Heart right ventricle (tissue), 16 donors: ENCODE measurements around the gene GGTA1. TPM values are rescaled to one million over a fixed set of nuclear protein-coding genes. Genes with fewer than 3 reads are reported as not detected.
A peak's percentile ranks its signal among the peaks of the same experiment; 100 is the strongest.

Source experiments
- ATAC-seq, 8 donors: fragments of 200-7000 bp; cut with Tn5 transposase; one replicate each; pipeline ENCODE4 v1.9.1; 2020; ENCODE audit warnings: mild to moderate bottlenecking in 8 of 8, moderate library complexity in 8 of 8, moderate number of reproducible peaks in 1 of 8
- DNase-seq, 2 donors: peaks; one replicate each; pipeline ENCODE4 v3.0.0-alpha.2; 2020
- H3K27ac ChIP-seq, 10 donors: fragments of 200-600 bp; sonication (generic) in 2 of 10; one replicate each; pipeline versions ENCODE4 v1.5.0 to v1.8.0; 2020 to 2022; ENCODE audit warnings: mild to moderate bottlenecking in 3 of 10
- H3K27me3 ChIP-seq, 7 donors: fragments of 200-600 bp; one replicate each; pipeline ENCODE4 v1.8.0; 2021 to 2022; ENCODE audit warnings: mild to moderate bottlenecking in 2 of 7
- H3K36me3 ChIP-seq, 9 donors: fragments of 200-600 bp; sonication (generic) in 1 of 9; one replicate each; pipeline versions ENCODE4 v1.5.0 to v1.8.0; 2020 to 2022; ENCODE audit warnings: mild to moderate bottlenecking in 2 of 9
- H3K4me1 ChIP-seq, 9 donors: fragments of 200-600 bp; sonication (generic) in 1 of 9; one replicate each; pipeline versions ENCODE4 v1.5.0 to v1.8.0; 2020 to 2022; ENCODE audit warnings: mild to moderate bottlenecking in 4 of 9
- H3K4me3 ChIP-seq, 10 donors: fragments of 200-600 bp; sonication (generic) in 2 of 10; one replicate each; pipeline versions ENCODE4 v1.5.0 to v1.8.0; 2020 to 2022; ENCODE audit warnings: mild to moderate bottlenecking in 7 of 10, moderate library complexity in 2 of 10
- H3K9me3 ChIP-seq, 11 donors: fragments of 200-600 bp in 10 of 11; sonication (generic) in 2 of 11; one replicate each; pipeline versions ENCODE4 v1.5.0 to v1.8.0; 2013 to 2022; ENCODE audit warnings: mild to moderate bottlenecking in 2 of 11, control low read depth in 1 of 11, moderate library complexity in 1 of 11
- WGBS, 2 donors: extraction: QIAGEN DNeasy Blood & Tissue Kit; methylation state at CpG; one replicate each; pipeline ENCODE4 v1.1.7; 2013; ENCODE audit warnings: inconsistent platforms in 1 of 2; 5-methylcytosine and 5-hydroxymethylcytosine counted together
- intact Hi-C, 10 donors: fragments of 100-400 bp; cut with DNase I; formaldehyde crosslinking; loops; one replicate each; pipeline versions ENCODE4 v1.11.1 to v1.14.2; 2022
- polyA plus RNA-seq, 2 donors: library from polyadenylated mRNA; stranded (reverse); fragments of 200-250 nt; gene quantifications; one replicate each; pipeline ENCODE4 v1.2.3, GENCODE V29; 2013
- total RNA-seq, 10 donors: library from RNA; stranded (reverse); fragmentation: NEBNext Ultra II Directional in 3 of 10; extraction: Animal tissue kit (Norgen Biotek cat#: 25700) in 3 of 10; gene quantifications; one replicate each; pipeline versions ENCODE4 v1.2.1 to v1.2.4, GENCODE V29; 2021 to 2023
- TF ChIP-seq, protein P1 (sequence below), 9 donors: fragments of 200-600 bp; sonication (generic) in 2 of 9; IDR thresholded peaks; one replicate each; pipeline versions ENCODE4 v1.5.0 to v1.8.0; 2021 to 2022; ENCODE audit warnings: antibody characterized with exemption in 9 of 9, mild to moderate bottlenecking in 5 of 9, moderate library complexity in 1 of 9
- donor health status: Arrhythmogenic right ventricular cardiomyopathy.
- donor health status: ischemic (EF 13 %, LVEDD 7.1; RV severe dilation, severe dysfunction).
- donor health status: healthy with polysubstance abuse.
- donor health status: DM: no; HTN: yes; CAD: no.
- donor health status: DM: no; HTN: no; CAD: no.
- donor health status: ischemic (EF 25% LVEDD 6.9; RV normal size, moderate dysfunction).
- donor health status: ischemic (EF 25% LVEDD 5.7; RV mildly dilated, moderate dysfunction).
- donor health status: healthy.
- donor health status: DM: yes; HTN: yes; CAD: no.
- donor health status: Ischemic cardiomyopathy.
- donor health status: ischemic (EF 35%, LVEDD 5.7; RV mildly dilated, moderate dysfunction).
- donor health status: nonischemic (EF 11% LVEDD 7.7; RV severe dilation, severe dysfunction).
- donor health status: DM: yes; HTN: yes; CAD: no.
- donor health status: PGD.
- donor health status: ischemic (EF 29% LVEDD 5.4; RV normal size, mild dysfunction).
- donor health status: nonischemic (EF 23%, LVEDD 6.1; RV moderate dilation, normal function).

The GGTA1 gene
- total and polyA plus RNA-seq, 12 donors, result 3.0 to 42.1 (median 13.9) TPM

DNA sequence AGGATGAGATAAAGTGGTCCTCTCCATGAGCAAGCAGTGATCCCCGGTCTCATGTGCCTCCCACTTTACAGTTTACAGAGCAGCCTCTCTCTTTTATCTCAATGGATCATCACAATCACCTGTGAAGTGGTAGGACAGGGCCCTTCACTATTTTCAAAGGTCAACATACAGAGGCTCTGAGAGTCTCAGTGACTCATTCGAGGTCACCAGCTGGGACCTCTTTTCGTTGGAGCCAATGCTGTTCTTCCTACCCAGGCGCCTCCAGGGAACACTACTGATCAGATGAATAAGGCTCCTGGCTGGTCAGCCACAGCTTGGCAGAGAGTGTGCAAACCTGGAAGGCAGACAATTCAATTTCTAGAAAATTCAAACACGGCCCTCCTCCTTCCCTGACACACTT lies 16.6 kb downstream of the GGTA1 start:
- no peaks in the 10 kb centered on the region for H3K36me3 ChIP-seq
- intact Hi-C loops, result no loop called here
- no peaks in the 10 kb centered on the region for H3K27me3 ChIP-seq
- TF ChIP-seq, protein P1, sequence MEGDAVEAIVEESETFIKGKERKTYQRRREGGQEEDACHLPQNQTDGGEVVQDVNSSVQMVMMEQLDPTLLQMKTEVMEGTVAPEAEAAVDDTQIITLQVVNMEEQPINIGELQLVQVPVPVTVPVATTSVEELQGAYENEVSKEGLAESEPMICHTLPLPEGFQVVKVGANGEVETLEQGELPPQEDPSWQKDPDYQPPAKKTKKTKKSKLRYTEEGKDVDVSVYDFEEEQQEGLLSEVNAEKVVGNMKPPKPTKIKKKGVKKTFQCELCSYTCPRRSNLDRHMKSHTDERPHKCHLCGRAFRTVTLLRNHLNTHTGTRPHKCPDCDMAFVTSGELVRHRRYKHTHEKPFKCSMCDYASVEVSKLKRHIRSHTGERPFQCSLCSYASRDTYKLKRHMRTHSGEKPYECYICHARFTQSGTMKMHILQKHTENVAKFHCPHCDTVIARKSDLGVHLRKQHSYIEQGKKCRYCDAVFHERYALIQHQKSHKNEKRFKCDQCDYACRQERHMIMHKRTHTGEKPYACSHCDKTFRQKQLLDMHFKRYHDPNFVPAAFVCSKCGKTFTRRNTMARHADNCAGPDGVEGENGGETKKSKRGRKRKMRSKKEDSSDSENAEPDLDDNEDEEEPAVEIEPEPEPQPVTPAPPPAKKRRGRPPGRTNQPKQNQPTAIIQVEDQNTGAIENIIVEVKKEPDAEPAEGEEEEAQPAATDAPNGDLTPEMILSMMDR (IDR thresholded peaks at IDR 0.05), result no peak
- no peaks in the 10 kb centered on the region for H3K9me3 ChIP-seq
- WGBS, 2 donors, result 61 to 81% methylated on average over 5 of the region's 5 CpGs
- no peak overlapping the region for H3K4me3 ChIP-seq
- ATAC-seq (peak in 2 of 8 donors; percentile 48 to 54), DNase-seq (no peak)
- peak overlapping the region in 3 of 10 donors; percentile 13 to 50 (median 17) for H3K27ac ChIP-seq
- H3K4me1 ChIP-seq, result peaks cover 32 to 81% (median 67%) of the 10 kb centered on the region in 9 donors

DNA sequence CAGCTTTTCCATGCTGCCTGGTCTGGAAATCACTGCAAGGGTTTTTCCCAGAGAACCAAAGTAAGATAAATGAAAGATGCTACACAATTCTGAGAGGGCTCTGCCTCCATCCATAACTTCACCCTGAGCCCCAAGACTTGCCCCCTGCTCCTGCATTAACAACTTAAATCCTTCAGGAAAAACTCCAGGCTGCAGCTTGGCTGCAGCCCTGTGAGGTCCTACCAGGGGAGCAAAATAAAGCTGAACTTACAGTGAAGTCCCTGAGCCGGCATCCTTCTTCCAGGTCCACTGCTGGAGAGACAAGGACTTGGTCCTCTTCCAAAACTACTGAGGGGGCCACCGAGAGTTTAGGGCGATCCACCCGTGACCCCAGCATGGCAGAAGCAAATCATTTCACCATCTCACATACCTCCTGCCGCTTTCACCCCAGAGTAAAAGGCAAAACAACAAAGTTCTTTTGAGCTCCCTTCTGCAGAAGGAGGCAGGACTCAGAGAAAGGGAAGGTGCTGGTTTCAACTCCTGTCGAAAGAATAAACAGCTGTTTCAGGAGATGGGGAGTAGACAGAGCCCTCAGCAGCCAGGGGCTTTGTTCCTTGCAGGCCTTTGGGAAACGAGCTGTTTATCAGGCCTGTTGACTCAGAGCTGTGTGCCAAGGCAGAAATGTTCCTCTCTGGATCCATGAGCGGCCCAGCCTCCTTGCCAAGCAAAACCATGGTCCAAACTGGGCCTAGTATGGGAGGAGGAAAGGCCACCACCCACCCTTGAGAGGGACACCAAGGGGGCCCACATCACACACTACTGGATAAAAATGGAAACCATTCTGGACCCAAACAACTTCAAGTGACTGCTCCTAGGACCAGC lies 20.6 kb downstream of the GGTA1 start:
- WGBS, 2 donors, result 30 to 32% methylated on average over 8 of the region's 8 CpGs
- no peak for DNase-seq
- ATAC-seq, result peak; percentile 21 to 59 (median 42)
- intact Hi-C loops, result loop anchor here in 1 of 10 donors (5.0 kb wide), 1 partner anchor 48 kb away; no protein-coding TSS in a partner anchor
- H3K4me1 ChIP-seq, result peaks cover 34 to 81% (median 59%) of the 10 kb centered on the region in 9 donors
- H3K27me3 ChIP-seq, result no peaks in the 10 kb centered on the region
- H3K9me3 ChIP-seq, result no peaks in the 10 kb centered on the region
- TF ChIP-seq, protein P1 (IDR thresholded peaks at IDR 0.05), result no peak
- no peaks in the 10 kb centered on the region for H3K36me3 ChIP-seq
- peak overlapping the region in 1 of 10 donors; percentile 7 for H3K4me3 ChIP-seq
- H3K27ac ChIP-seq, result peak overlapping the region; percentile 46 to 87 (median 66)

DNA sequence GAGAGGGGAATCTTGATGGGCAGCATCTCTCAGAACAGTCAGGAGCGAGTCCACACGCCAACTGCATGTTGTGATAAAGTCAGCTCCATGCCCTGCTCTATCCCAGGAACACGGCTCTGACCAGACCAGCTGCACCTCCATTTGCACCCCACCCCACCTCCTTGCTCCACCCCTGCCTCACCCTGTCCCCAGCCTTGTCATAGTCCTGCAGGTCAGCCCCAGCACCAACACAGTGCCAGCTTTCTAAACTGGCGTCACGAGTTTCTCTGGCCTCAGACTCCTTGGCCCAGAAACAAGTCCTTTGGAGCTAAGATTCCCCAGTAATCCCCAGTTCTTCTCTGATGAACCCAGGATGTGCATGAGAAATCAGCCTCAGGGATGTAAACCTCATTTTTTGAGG lies 23.5 kb downstream of the GGTA1 start:
- ATAC-seq (peak in 3 of 8 donors; percentile 7 to 40 (median 22)), DNase-seq (no peak)
- Histone ChIP-seq H3K36me3 (no peaks in the 10 kb centered on the region), H3K27ac (peak overlapping the region in 5 of 10 donors; percentile 3 to 82 (median 74)), H3K4me1 (peaks cover 23 to 88% (median 59%) of the 10 kb centered on the region in 9 donors), H3K4me3 (no peak overlapping the region), H3K27me3 (no peaks in the 10 kb centered on the region), H3K9me3 (no peaks in the 10 kb centered on the region)
- TF ChIP-seq, protein P1 (IDR thresholded peaks at IDR 0.05), result no peak
- 64 to 83% methylated on average over 5 of the region's 5 CpGs for WGBS, 2 donors
- intact Hi-C loops, result loop anchor here in 1 of 10 donors (5.0 kb wide), 1 partner anchor 51 kb away; no protein-coding TSS in a partner anchor

DNA sequence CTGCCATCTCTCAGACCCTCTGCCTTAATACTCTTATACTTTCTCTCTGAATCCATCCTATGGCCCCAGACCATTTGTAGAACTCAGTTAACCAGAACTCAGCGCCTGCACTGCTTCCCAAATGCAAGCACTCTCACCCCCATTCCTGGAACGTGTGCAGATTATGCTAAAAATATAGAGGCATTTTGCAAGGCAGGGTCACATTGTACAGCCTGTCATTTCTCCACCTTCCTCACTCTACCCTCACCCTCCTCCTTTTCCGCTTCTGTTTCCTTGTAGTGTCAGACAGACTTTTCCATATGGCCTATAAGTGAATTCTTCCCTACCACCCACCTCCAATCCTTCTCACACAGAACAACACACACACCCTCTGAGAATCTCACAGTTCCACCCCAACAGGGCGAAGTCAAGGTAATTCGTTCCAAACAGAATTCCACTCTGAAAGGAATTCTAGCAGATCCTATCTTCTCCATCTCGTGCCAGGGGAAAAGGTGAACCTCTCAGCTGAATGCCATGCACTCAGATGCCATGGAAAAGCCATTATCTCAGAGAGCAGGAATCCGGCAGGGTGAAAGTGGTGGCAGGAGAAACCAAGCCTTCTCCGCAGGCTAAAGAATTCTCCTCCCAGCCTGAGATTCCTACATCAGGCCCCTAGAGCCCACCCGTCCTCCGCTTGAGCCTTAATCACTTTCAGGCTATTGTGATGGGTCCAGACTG lies 25.3 kb downstream of the GGTA1 start:
- H3K4me1 ChIP-seq, result peaks cover 15 to 71% (median 48%) of the 10 kb centered on the region in 9 donors

More for the DNA sequence above, 25.3 kb downstream of the GGTA1 start:
- intact Hi-C loops, result no loop called here
- DNase-seq (no peak), ATAC-seq (peak; percentile 48 to 91 (median 80))
- WGBS, 2 donors, result 43 to 61% methylated on average over 10 of the region's 10 CpGs
- Histone ChIP-seq H3K27me3 (no peaks in the 10 kb centered on the region), H3K9me3 (no peaks in the 10 kb centered on the region), H3K36me3 (no peaks in the 10 kb centered on the region), H3K27ac (peak overlapping the region in 9 of 10 donors; percentile 71 to 82 (median 77)), H3K4me3 (no peak overlapping the region)
- TF ChIP-seq, protein P1 (IDR thresholded peaks at IDR 0.05), result no peak
